Measurements from ENCODE around the gene SPRY2.

Gene SPRY2, protein sequence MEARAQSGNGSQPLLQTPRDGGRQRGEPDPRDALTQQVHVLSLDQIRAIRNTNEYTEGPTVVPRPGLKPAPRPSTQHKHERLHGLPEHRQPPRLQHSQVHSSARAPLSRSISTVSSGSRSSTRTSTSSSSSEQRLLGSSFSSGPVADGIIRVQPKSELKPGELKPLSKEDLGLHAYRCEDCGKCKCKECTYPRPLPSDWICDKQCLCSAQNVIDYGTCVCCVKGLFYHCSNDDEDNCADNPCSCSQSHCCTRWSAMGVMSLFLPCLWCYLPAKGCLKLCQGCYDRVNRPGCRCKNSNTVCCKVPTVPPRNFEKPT

DNA sequence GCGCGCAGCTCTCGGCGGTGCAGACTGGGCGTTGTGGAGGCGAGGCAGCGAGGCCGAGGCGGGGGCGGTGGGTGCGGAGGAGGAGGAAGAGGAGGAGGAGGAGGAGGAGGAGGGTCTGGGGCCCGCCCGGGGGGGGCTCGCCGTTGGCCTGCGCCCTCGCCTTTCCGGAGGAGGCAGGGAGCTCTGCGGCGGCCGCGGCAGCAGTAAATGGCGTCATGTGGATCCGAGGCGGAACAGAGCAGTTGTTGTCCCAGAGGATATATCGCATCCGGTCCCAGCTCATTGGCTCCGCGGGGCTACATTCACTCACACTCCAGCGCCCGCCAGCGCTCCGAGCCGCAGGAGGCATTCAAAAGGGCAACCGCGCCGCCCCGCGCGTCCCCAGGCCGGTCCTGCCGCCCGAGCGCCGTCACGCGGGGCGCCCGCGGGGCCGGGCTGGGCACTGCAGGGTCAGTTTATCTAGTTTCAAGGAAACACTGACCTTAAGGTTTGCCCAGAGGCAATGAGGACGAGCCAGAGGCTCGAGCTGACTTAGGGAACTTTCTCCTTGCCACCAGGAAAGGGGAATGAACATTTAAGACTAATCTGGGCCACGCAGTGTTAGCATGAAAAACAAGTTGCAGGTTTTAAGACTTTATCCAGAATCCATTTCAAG is at the start of gene SPRY2:
Gene SPRY2, minus strand, starts transcription at position 26 of the 655 bp plus-strand sequence. CDS start 3,421 bp downstream, outside the sequence.
- peak; percentile 56 for DNase-seq (ENCODE audit: low read depth)
- peak within 1 kb of the TSS; percentile 68 for H3K4me3 ChIP-seq (ENCODE audit: low read depth, low read length)
- TF ChIP-seq, protein P1, sequence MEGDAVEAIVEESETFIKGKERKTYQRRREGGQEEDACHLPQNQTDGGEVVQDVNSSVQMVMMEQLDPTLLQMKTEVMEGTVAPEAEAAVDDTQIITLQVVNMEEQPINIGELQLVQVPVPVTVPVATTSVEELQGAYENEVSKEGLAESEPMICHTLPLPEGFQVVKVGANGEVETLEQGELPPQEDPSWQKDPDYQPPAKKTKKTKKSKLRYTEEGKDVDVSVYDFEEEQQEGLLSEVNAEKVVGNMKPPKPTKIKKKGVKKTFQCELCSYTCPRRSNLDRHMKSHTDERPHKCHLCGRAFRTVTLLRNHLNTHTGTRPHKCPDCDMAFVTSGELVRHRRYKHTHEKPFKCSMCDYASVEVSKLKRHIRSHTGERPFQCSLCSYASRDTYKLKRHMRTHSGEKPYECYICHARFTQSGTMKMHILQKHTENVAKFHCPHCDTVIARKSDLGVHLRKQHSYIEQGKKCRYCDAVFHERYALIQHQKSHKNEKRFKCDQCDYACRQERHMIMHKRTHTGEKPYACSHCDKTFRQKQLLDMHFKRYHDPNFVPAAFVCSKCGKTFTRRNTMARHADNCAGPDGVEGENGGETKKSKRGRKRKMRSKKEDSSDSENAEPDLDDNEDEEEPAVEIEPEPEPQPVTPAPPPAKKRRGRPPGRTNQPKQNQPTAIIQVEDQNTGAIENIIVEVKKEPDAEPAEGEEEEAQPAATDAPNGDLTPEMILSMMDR (IDR thresholded peaks at IDR 0.05; ENCODE audit: control insufficient read depth, extremely low read depth, insufficient read depth), result no peak

- DNase-seq (ENCODE audit: low read depth), result no peak
- no peak overlapping the region for H3K4me3 ChIP-seq (ENCODE audit: low read depth, low read length)
- TF ChIP-seq, protein P1 (IDR thresholded peaks at IDR 0.05; ENCODE audit: control insufficient read depth, extremely low read depth, insufficient read depth), result no peak
These were observed 49.4 kb upstream of the SPRY2 start for GRCh38 chr13:80390338-80390737.

DNA sequence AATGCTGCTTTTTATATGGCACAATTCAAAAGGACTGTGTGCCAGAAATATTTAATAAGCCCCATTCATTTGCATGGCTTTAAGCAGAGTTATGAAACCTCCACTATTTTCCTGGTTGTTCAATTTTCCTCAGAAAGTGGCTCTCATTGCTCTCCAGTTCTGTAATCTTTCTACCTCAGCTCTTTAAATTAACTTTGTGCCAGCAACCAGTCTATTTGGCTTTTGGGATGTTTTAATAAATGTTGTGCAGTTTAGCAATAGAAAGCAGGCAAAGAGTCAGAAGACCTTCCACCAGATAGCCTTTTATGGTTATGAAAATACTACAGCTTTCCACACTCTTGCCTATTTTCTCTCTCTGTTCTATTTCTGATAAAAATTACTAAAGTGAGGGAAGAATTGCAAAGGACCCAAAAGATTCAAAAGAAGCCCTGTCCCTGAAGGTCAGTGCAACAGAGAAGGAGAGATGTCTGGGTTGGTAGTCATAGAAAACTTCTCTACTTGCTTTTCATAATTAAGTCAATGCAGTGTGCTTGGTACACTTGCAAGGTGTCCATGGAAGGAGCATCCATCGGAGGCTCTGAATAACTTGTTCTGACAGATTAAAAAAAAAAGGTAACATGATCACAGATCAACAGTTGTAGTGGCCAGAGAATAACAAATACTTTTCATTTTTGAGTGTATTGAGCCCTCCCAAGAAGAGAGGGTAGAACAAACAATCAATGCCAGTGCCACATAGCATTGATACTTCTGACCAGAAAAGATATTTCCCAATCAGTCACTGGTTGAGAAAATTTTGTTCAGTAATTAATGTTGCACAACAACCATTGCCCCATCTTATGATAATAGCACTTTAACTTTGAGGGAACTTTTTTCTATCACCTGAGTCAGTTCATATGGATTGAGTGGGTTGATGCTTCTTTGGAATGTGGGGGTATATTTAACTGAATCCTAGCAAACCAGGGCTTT is 48.4 kb upstream of the SPRY2 start:
- H3K4me3 ChIP-seq (ENCODE audit: low read depth, low read length), result no peak overlapping the region
- TF ChIP-seq, protein P1 (IDR thresholded peaks at IDR 0.05; ENCODE audit: control insufficient read depth, extremely low read depth, insufficient read depth), result no peak
- no peak for DNase-seq (ENCODE audit: low read depth)

DNA sequence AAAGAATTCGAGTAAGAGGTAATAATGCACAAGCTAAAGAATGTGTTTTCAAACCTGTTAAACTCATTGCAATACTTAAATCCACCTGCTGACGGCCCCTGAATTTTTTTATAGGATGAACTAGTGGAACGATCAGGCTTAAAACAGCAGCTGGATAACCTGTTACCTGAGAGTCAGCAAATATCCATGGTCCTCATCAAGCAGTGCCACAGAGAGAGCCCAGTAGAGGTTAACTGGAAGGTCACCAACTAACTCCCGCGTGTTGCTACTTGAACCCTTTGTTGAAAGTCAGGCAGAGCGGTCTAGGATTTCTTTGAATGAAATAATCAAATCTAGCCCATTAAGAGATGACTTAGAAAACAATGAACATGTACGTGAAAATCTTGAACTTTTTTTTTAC is 47.6 kb upstream of the SPRY2 start:
- TF ChIP-seq, protein P1 (IDR thresholded peaks at IDR 0.05; ENCODE audit: control insufficient read depth, extremely low read depth, insufficient read depth), result no peak
- no peak overlapping the region for H3K4me3 ChIP-seq (ENCODE audit: low read depth, low read length)
- DNase-seq (ENCODE audit: low read depth), result no peak

DNA sequence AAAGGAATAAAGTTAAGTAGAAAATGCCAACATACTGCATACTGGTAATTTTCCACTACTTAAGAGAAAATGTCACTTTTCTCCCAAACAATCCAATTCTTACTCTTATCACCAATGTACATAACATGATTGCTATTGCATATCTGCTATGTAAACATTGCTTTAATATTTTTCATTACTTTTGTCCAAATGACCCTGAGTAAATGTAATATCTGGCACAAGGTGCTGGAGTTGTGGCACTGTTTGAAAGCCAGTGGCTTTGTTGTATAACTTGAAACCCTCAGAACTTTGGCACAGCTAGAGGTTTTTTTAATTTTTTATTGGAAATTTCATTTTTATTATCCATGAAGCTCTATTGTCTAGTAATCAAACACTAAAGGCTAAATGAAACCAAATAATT is 45.7 kb upstream of the SPRY2 start:
- DNase-seq (ENCODE audit: low read depth), result no peak
- H3K4me3 ChIP-seq (ENCODE audit: low read depth, low read length), result no peak overlapping the region
- TF ChIP-seq, protein P1 (IDR thresholded peaks at IDR 0.05; ENCODE audit: control insufficient read depth, extremely low read depth, insufficient read depth), result no peak

DNA sequence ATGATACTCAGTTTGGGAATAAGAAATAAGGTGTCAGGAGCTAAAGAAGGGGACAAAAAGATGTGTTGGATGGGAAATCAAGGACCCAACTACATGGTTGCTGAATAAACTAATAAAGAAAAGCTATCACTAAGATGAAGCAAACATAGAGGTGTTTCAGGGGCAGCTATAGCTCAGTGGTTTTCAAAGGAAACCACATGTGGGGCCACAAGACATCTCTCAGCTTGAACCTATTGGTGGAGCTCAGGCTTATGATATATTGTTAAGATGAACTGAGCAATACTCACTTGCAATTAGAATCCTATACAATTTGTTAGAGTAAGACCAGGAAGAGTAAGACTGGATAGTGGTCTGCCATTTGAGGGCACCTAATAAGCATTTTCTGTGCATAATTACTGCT is 45.1 kb upstream of the SPRY2 start:
- TF ChIP-seq, protein P1 (IDR thresholded peaks at IDR 0.05; ENCODE audit: control insufficient read depth, extremely low read depth, insufficient read depth), result no peak
- no peak for DNase-seq (ENCODE audit: low read depth)
- no peak overlapping the region for H3K4me3 ChIP-seq (ENCODE audit: low read depth, low read length)

All from LNCaP clone FGC (cell line).